Lower leg skin (tissue), 3 donors: ENCODE data around the gene LRP1.

Experiments used
- CTCF ChIP-seq, 3 donors: fragments of 450-650 bp; IDR thresholded peaks; one replicate each; pipeline ENCODE4 v1.5.1; 2016; ENCODE audit warnings: antibody characterized with exemption in 3 of 3, mild to moderate bottlenecking in 3 of 3, moderate library complexity in 2 of 3
- POLR2A ChIP-seq, 2 donors: fragments of 450-650 bp; IDR thresholded peaks; one replicate each; pipeline ENCODE4 v1.6.1; 2016 to 2017; ENCODE audit warnings: antibody characterized with exemption in 2 of 2, mild to moderate bottlenecking in 1 of 2, moderate library complexity in 1 of 2

DNA sequence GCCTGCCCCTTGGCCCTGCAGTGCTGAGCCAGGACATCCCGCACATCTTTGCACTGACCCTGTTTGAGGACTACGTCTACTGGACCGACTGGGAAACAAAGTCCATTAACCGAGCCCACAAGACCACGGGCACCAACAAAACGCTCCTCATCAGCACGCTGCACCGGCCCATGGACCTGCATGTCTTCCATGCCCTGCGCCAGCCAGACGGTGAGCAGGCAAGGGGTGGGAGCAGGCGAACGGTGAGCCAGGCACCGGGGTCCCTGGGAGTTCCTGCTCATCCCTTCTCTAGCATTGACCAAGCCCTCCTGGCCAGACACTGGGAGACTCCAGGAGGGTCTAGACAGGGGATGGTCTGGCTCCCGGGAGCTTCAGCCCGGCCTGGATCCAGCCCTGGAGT, 70.9 kb downstream of the LRP1 start:
- TF ChIP-seq CTCF (IDR thresholded peaks at IDR 0.05) (no peak), POLR2A (IDR thresholded peaks at IDR 0.05) (no peak)
